Smooth muscle cell (in vitro differentiated cells): ENCODE measurements around the gene TMEM169. TPM values are rescaled to one million over a fixed set of nuclear protein-coding genes. Genes with fewer than 3 reads are reported as not detected.

Experiments used
- DNase-seq: peaks from one replicate; lab custom pipeline; 2025; ENCODE audit not compliant: unreplicated experiment; lab: John Stamatoyannopoulos, UW
- H2AFZ ChIP-seq: fragments of 200-600 bp; sonication (generic); 2 replicates; pipeline ENCODE4 v1.6.0; 2016; ENCODE audit warnings: antibody characterized with exemption, low read depth, mild to moderate bottlenecking
- H3F3A ChIP-seq: fragments of 200-600 bp; sonication (generic); 2 replicates; pipeline ENCODE4 v1.6.0; 2017; ENCODE audit warnings: antibody characterized with exemption, low read depth
- H3K27ac ChIP-seq: fragments of 200-600 bp; sonication (generic); 2 replicates; pipeline ENCODE4 v1.5.1; 2016; ENCODE audit warnings: low read depth, mild to moderate bottlenecking
- H3K27me3 ChIP-seq: fragments of 200-600 bp; sonication (generic); 2 replicates; pipeline ENCODE4 v1.6.1; 2016; ENCODE audit warnings: low read depth, mild to moderate bottlenecking
- H3K36me3 ChIP-seq: fragments of 200-600 bp; sonication (generic); 2 replicates; pipeline ENCODE4 v1.5.1; 2016; ENCODE audit warnings: low read depth
- H3K4me1 ChIP-seq: fragments of 200-600 bp; sonication (generic); 2 replicates; pipeline ENCODE4 v1.5.1; 2016; ENCODE audit warnings: low read depth
- H3K4me2 ChIP-seq: fragments of 200-600 bp; sonication (generic); 2 replicates; pipeline ENCODE4 v1.6.0; 2016; ENCODE audit warnings: mild to moderate bottlenecking
- H3K4me3 ChIP-seq: fragments of 200-600 bp; sonication (generic); 2 replicates; pipeline ENCODE4 v1.5.1; 2016; ENCODE audit warnings: mild to moderate bottlenecking
- H3K79me2 ChIP-seq: fragments of 200-600 bp; sonication (generic); 2 replicates; pipeline ENCODE4 v1.6.0; 2016; ENCODE audit warnings: low read depth, mild to moderate bottlenecking
- H3K9ac ChIP-seq: fragments of 200-600 bp; sonication (generic); 2 replicates; pipeline ENCODE4 v1.6.0; 2016; ENCODE audit warnings: low read depth
- H3K9me3 ChIP-seq: fragments of 200-600 bp; sonication (generic); replicated peaks from 2 replicates; pipeline ENCODE4 v1.5.1; 2016; ENCODE audit warnings: low read depth
- H4K20me1 ChIP-seq: fragments of 200-600 bp; sonication (generic); 2 replicates; pipeline ENCODE4 v1.6.0; 2016; ENCODE audit warnings: low read depth
- CTCF ChIP-seq: fragments of 200-600 bp; sonication (generic); IDR thresholded peaks from 2 replicates; pipeline ENCODE4 v1.5.1; 2017; ENCODE audit warnings: borderline replicate concordance, mild to moderate bottlenecking, antibody characterized with exemption; ENCODE audit not compliant: insufficient read depth, poor library complexity, severe bottlenecking
- WGBS: methylation state at CpG from one replicate; pipeline ENCODE4 v1.1.7; 2016; ENCODE audit warnings: low lambda C conversion rate; 5-methylcytosine and 5-hydroxymethylcytosine counted together
- polyA plus RNA-seq: library from polyadenylated mRNA; unstranded; fragments of >200 nt; fragmentation: Nextera tagmentation; extraction: Ambion mirVana; gene quantifications from 2 replicates; pipeline ENCODE4 v1.2.1, GENCODE V29; 2016
- total RNA-seq: library from RNA; depleted of rRNA; stranded (reverse); fragments of >200 nt; gene quantifications from 2 replicates; pipeline ENCODE4 v1.2.3, GENCODE V29; 2014

Gene TMEM169
- total and polyA plus RNA-seq, 2 experiments from 2014 or later: 3.6 to 5.7 TPM

- Histone ChIP-seq H3F3A (peaks cover 16% of the 10 kb centered on the region), H3K36me3 (peaks cover 22% of the 10 kb centered on the region), H3K27me3 (no peaks in the 10 kb centered on the region), H3K4me3 (no peak overlapping the region), H3K4me1 (peaks cover 2% of the 10 kb centered on the region), H3K27ac (peak overlapping the region; percentile 6), H3K9me3 (no peaks in the 10 kb centered on the region), H2AFZ (no peak overlapping the region), H4K20me1 (peaks cover 77% of the 10 kb centered on the region), H3K79me2 (peaks cover under 1% of the 10 kb centered on the region), H3K9ac (no peak overlapping the region), H3K4me2 (no peak overlapping the region)
- DNase-seq: no peak
- WGBS: 96% methylated on average over 7 of the region's 7 CpGs
- peak; percentile 26 for TF ChIP-seq CTCF
Measured at GRCh38 chr2:216151313-216152025, 69.8 kb downstream of the TMEM169 start.

Other genes starting within 250 kb of the TMEM169 start
- gene MREG, start 68.4 kb upstream of the TMEM169 start, total RNA-seq: 5.5 and 5.7 TPM in 2 replicates
- 1.8 and 2.3 TPM in 2 replicates for gene MREG, start 68.4 kb upstream of the TMEM169 start, polyA plus RNA-seq
- 4.8 and 8.4 TPM in 2 replicates for gene PECR, start 110 bp upstream of the TMEM169 start, total RNA-seq
- gene PECR, start 110 bp upstream of the TMEM169 start, polyA plus RNA-seq: 3.9 and 10.0 TPM in 2 replicates
- 266 and 283 TPM in 2 replicates for gene XRCC5, start 27.4 kb downstream of the TMEM169 start, total RNA-seq
- 197 and 200 TPM in 2 replicates for gene XRCC5, start 27.4 kb downstream of the TMEM169 start, polyA plus RNA-seq